Measurements from ENCODE around the gene SSUH2.
"Not testable (repeated sequence)": the region's sequence is repeated elsewhere in the genome, so short reads cannot be mapped to it uniquely, and the experiment has no call there.

The SSUH2 gene

DNA sequence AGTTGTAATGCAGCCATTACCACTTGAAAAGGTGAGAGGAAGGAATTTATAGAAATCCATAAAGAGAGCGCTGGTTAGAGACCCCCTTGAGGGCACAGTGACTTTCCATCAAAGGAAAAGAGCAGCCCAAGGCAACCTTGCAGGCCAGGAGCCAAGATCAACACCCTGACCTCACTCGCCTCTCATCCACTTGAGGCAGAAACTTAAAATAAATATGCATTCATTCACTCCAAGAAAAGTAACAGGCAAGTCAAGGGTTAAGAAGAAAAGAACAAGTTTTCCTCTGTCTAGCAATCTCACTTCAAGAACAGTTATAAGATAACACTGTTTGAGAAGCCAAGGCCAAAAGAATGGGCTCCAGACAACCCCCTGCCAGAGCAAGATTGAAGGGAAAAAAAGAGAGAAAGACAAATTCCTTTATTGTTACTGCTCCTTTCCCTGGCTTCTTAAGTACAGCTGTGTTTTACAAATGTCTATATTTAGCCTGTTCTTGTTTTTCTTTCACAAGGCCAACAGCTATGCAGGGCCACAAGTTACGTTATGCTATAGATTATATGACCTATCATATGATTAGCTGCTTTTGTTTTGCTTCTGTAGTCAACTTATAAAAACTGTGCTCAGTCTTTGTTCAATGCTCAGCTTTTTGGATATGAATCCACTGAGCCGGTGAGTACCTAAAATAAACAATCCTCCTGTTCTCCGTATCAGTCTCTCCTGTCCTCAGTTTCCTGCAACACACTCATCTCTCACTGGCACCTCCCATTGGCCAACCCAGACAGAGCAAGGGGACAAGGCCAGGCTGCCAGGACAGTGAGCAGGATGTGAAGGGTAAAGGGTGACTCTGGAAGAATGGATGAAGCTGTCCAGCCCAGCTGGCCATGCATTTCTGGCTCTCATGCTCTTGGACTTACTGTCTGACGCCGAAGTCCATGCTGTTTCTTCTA is 15.8 kb upstream of the SSUH2 start:
- no peak overlapping the region for H3K4me3 ChIP-seq
- TF ChIP-seq FOXP2 (optimal IDR thresholded peaks at IDR 0.05; ENCODE audit: control extremely low read depth, extremely low read length, insufficient read depth), result no peak
- H3K27ac ChIP-seq, result no peak overlapping the region
- DNase-seq (ENCODE audit: low read depth, low spot score), result no peak
- H3K9ac ChIP-seq (ENCODE audit: insufficient read length), result no peak overlapping the region
- H3K9me3 ChIP-seq (ENCODE audit: low read depth, low read length), result no peaks in the 10 kb centered on the region
- H3K36me3 ChIP-seq (ENCODE audit: insufficient read depth, low read length), result no peaks in the 10 kb centered on the region

DNA sequence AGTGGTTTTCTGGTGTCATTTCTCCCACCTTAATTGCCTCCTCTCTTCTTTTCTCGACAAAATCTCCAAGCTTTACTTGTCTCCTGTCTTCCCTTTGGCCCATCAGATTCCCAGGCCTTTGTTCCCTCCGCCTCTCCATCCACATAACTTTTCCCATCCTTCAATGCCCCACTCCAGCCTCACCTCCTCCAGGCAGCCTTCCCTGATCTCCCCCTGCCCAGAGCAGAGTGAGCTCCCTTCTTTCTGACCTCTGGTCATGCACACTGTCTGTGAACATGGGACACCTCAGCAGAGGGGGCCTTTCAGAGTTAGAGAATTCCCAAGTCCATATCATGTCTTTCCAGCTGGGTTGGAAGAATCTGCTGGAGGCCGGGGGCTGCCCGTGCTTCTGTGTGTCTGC is 14.6 kb upstream of the SSUH2 start:
- Histone ChIP-seq H3K9ac (ENCODE audit: insufficient read length) (no peak overlapping the region), H3K4me3 (no peak overlapping the region), H3K27ac (no peak overlapping the region), H3K36me3 (ENCODE audit: insufficient read depth, low read length) (no peaks in the 10 kb centered on the region), H3K9me3 (ENCODE audit: low read depth, low read length) (no peaks in the 10 kb centered on the region)
- TF ChIP-seq FOXP2 (optimal IDR thresholded peaks at IDR 0.05; ENCODE audit: control extremely low read depth, extremely low read length, insufficient read depth) (no peak), EZH2 (IDR thresholded peaks at IDR 0.05) (no peak), POLR2AphosphoS5 (IDR thresholded peaks at IDR 0.05; ENCODE audit: borderline replicate concordance, low read depth, low read length) (no peak)
- DNase-seq (ENCODE audit: low read depth, low spot score), result no peak

GRCh38 chr3:8658306-8659212 is 14.0 kb upstream of the SSUH2 start:
- Histone ChIP-seq H3K27ac (no peak overlapping the region), H3K9ac (ENCODE audit: insufficient read length) (no peak overlapping the region), H3K4me3 (no peak overlapping the region), H3K36me3 (ENCODE audit: insufficient read depth, low read length) (no peaks in the 10 kb centered on the region), H3K9me3 (ENCODE audit: low read depth, low read length) (no peaks in the 10 kb centered on the region)
- DNase-seq (ENCODE audit: low read depth, low spot score), result no peak
- TF ChIP-seq POLR2AphosphoS5 (IDR thresholded peaks at IDR 0.05; ENCODE audit: borderline replicate concordance, low read depth, low read length) (no peak), FOXP2 (optimal IDR thresholded peaks at IDR 0.05; ENCODE audit: control extremely low read depth, extremely low read length, insufficient read depth) (no peak), EZH2 (IDR thresholded peaks at IDR 0.05) (no peak)

DNA sequence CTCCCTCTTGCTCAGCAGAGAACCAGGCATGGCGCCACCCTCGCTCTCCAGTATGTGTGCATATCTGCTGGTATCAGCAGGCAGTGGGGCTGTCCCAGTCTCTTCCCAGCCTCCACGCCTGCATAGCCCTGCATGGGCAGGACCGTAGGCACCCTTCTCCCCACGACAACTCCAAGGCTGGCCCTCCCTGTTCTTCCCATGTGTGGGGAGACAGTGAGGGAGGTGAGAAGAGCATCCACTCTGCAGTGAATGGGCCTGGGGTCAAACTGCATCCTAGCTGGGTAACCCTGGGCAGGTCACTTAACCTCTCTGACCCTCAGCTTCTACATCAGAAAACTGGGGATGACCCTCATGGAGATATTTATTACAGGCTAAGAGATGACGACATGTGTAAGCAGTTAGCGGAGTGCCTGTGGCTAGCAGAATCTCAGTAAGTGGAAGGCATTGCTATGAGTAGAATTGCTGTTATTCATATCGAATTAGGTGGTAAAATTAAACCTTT is 13.3 kb upstream of the SSUH2 start:
- TF ChIP-seq FOXP2 (optimal IDR thresholded peaks at IDR 0.05; ENCODE audit: control extremely low read depth, extremely low read length, insufficient read depth) (no peak), EZH2 (IDR thresholded peaks at IDR 0.05) (no peak), POLR2AphosphoS5 (IDR thresholded peaks at IDR 0.05; ENCODE audit: borderline replicate concordance, low read depth, low read length) (no peak)
- H3K9ac ChIP-seq (ENCODE audit: insufficient read length), result no peak overlapping the region

GRCh38 chr3:8656240-8656639 is 11.6 kb upstream of the SSUH2 start:
- Histone ChIP-seq H3K4me3 (no peak overlapping the region), H3K9me3 (ENCODE audit: low read depth, low read length) (no peaks in the 10 kb centered on the region), H3K9ac (ENCODE audit: insufficient read length) (no peak overlapping the region), H3K36me3 (ENCODE audit: insufficient read depth, low read length) (no peaks in the 10 kb centered on the region), H3K27ac (no peak overlapping the region)
- no peak for TF ChIP-seq FOXP2 (optimal IDR thresholded peaks at IDR 0.05; ENCODE audit: control extremely low read depth, extremely low read length, insufficient read depth)
- no peak for TF ChIP-seq POLR2AphosphoS5 (IDR thresholded peaks at IDR 0.05; ENCODE audit: borderline replicate concordance, low read depth, low read length)
- TF ChIP-seq EZH2 (IDR thresholded peaks at IDR 0.05), result no peak
- no peak for DNase-seq (ENCODE audit: low read depth, low spot score)

More for the DNA sequence above, 13.3 kb upstream of the SSUH2 start:
- no peak overlapping the region for H3K27ac ChIP-seq
- no peak overlapping the region for H3K4me3 ChIP-seq
- no peaks in the 10 kb centered on the region for H3K36me3 ChIP-seq (ENCODE audit: insufficient read depth, low read length)
- DNase-seq (ENCODE audit: low read depth, low spot score), result no peak
- H3K9me3 ChIP-seq (ENCODE audit: low read depth, low read length), result no peaks in the 10 kb centered on the region

- Histone ChIP-seq H3K9ac (ENCODE audit: insufficient read length) (no peak overlapping the region), H3K36me3 (ENCODE audit: insufficient read depth, low read length) (no peaks in the 10 kb centered on the region), H3K9me3 (ENCODE audit: low read depth, low read length) (no peaks in the 10 kb centered on the region), H3K4me3 (no peak overlapping the region), H3K27ac (no peak overlapping the region)
- TF ChIP-seq POLR2AphosphoS5 (IDR thresholded peaks at IDR 0.05; ENCODE audit: borderline replicate concordance, low read depth, low read length), result no peak
- TF ChIP-seq FOXP2 (optimal IDR thresholded peaks at IDR 0.05; ENCODE audit: control extremely low read depth, extremely low read length, insufficient read depth), result no peak
- no peak for TF ChIP-seq EZH2 (IDR thresholded peaks at IDR 0.05)
- DNase-seq (ENCODE audit: low read depth, low spot score), result no peak
Measured at GRCh38 chr3:8655387-8655835, 10.8 kb upstream of the SSUH2 start.

DNA sequence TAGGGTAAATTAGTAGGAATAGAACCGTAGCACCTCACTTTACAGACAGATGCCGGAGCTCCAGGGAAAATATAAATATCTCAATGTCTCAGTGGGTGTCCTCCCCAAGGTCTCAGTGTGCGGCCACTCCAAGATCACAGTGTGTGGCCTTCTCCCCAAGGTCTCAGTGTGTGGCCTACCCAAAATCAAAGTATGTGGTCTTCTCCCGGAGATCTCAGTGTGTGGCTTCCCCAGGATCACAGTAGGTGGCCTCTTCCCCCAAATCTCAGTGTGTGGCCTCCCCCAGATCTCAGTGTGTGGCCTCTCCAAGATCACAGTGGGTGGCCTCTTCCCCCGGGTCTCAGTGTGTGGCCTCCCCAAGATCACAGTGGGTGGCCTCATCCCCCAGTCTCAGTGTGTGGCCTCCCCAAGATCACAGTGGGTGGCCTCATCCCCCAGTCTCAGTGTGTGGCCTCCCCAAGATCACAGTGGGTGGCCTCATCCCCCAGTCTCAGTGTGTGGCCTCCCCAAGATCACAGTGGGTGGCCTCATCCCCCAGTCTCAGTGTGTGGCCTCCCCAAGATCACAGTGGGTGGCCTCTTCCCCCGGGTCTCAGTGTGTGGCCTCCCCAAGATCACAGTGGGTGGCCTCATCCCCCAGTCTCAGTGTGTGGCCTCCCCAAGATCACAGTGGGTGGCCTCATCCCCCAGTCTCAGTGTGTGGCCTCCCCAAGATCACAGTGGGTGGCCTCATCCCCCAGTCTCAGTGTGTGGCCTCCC is 10.2 kb upstream of the SSUH2 start:
- H3K4me3 ChIP-seq; H3K9ac ChIP-seq (ENCODE audit: insufficient read length); DNase-seq (ENCODE audit: low read depth, low spot score); H3K9me3 ChIP-seq (ENCODE audit: low read depth, low read length); H3K27ac ChIP-seq; H3K36me3 ChIP-seq (ENCODE audit: insufficient read depth, low read length): not testable (repeated sequence)
